SK-N-SH treated with all-trans-retinoic acid at 6 μM for 48 hours (cell line): ENCODE measurements around the gene ACTL10.

ENCODE experiments used
- ARNTL ChIP-seq: fragments of 450-650 bp; formaldehyde crosslinking; IDR thresholded peaks from 2 replicates; pipeline ENCODE4 v1.5.0; 2020; ENCODE audit warnings: low read depth, mild to moderate bottlenecking, moderate library complexity, borderline replicate concordance
- CREB5 ChIP-seq: fragments of 250-450 bp; sonication (Bioruptor Pico); IDR thresholded peaks from 2 replicates; pipeline ENCODE4 v1.5.1; 2020; ENCODE audit warnings: low read depth, mild to moderate bottlenecking, moderate library complexity
- CSDC2 ChIP-seq: fragments of 250-450 bp; sonication (Bioruptor Pico); IDR thresholded peaks from 2 replicates; pipeline ENCODE4 v1.5.0; 2020; ENCODE audit warnings: mild to moderate bottlenecking, moderate library complexity
- CSRNP3 ChIP-seq: fragments of 250-450 bp; sonication (Bioruptor Pico); IDR thresholded peaks from 2 replicates; pipeline ENCODE4 v1.5.1; 2021; ENCODE audit warnings: mild to moderate bottlenecking, moderate library complexity
- PPARA ChIP-seq: fragments of 250-450 bp; sonication (Bioruptor Pico); IDR thresholded peaks from 2 replicates; pipeline ENCODE4 v1.5.0; 2020; ENCODE audit warnings: mild to moderate bottlenecking, borderline replicate concordance
- TCF4 ChIP-seq: fragments of 250-450 bp; sonication (Bioruptor Pico); IDR thresholded peaks from 2 replicates; pipeline ENCODE4 v1.8.0; 2021; ENCODE audit warnings: mild to moderate bottlenecking, moderate library complexity, borderline replicate concordance
- TOX ChIP-seq: fragments of 250-450 bp; sonication (Bioruptor Pico); IDR thresholded peaks from 2 replicates; pipeline ENCODE4 v1.8.0; 2021; ENCODE audit warnings: mild to moderate bottlenecking, moderate library complexity, borderline replicate concordance
- ZNF565 ChIP-seq: fragments of 450-650 bp; formaldehyde crosslinking; conservative IDR thresholded peaks from 2 replicates; pipeline ENCODE4 v1.5.0; 2020; ENCODE audit warnings: low read depth, mild to moderate bottlenecking, moderate library complexity
- ZNF70 ChIP-seq: fragments of 450-650 bp; formaldehyde crosslinking; IDR thresholded peaks from 2 replicates; pipeline ENCODE4 v1.5.0; 2020; ENCODE audit warnings: mild to moderate bottlenecking, moderate library complexity

- no peak for TF ChIP-seq ARNTL (CRISPR knock-in tag)
- no peak for TF ChIP-seq CREB5 (CRISPR knock-in tag)
- TF ChIP-seq TCF4 (CRISPR knock-in tag), result no peak
- no peak for TF ChIP-seq ZNF565 (CRISPR knock-in tag)
- TF ChIP-seq CSRNP3, result no peak
- no peak for TF ChIP-seq TOX (CRISPR knock-in tag)
- TF ChIP-seq ZNF70 (CRISPR knock-in tag), result no peak
- no peak for TF ChIP-seq CSDC2 (CRISPR knock-in tag)
- no peak for TF ChIP-seq PPARA (CRISPR knock-in tag)
These were observed 23.2 kb downstream of the ACTL10 start for GRCh38 chr20:33689973-33690372.
